ENCODE results near the gene HHIPL2. TPM values are rescaled to one million over a fixed set of nuclear protein-coding genes. Genes with fewer than 3 reads are reported as not detected.

HHIPL2 gene
- total RNA-seq, 1 donor from 2014 or later, result 0.42 TPM

DNA sequence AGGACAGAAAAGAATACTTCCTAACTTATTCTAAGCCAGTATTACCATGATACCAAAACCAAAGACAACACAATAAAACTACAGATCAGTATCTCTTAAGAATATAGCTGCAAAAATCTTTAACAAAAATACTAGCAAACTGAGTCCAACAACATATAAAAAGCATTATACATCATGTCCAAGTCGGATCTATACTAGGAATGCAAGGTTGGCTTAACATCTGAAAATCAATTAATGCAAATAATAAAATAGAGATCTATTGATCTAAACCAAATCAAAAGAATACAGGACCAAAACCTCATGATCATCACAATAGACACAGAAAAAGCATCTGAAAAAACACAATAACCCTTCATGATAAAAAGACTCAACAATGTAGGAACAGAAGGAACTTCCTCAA is 22.9 kb upstream of the HHIPL2 start:
- Mint-ChIP-seq H3K4me1 (no peaks in the 10 kb centered on the region), H3K9me3 (peaks cover 10% of the 10 kb centered on the region), H3K4me3 (no peak overlapping the region), H3K27ac (ENCODE audit: unreplicated experiment) (no peak overlapping the region), H3K27me3 (ENCODE audit: low read depth) (no peaks in the 10 kb centered on the region), H3K36me3 (ENCODE audit: low read depth) (peaks cover 41% of the 10 kb centered on the region)
- DNase-seq (ENCODE audit: low read depth, low spot score), result no peak
- TF ChIP-seq, protein P1, sequence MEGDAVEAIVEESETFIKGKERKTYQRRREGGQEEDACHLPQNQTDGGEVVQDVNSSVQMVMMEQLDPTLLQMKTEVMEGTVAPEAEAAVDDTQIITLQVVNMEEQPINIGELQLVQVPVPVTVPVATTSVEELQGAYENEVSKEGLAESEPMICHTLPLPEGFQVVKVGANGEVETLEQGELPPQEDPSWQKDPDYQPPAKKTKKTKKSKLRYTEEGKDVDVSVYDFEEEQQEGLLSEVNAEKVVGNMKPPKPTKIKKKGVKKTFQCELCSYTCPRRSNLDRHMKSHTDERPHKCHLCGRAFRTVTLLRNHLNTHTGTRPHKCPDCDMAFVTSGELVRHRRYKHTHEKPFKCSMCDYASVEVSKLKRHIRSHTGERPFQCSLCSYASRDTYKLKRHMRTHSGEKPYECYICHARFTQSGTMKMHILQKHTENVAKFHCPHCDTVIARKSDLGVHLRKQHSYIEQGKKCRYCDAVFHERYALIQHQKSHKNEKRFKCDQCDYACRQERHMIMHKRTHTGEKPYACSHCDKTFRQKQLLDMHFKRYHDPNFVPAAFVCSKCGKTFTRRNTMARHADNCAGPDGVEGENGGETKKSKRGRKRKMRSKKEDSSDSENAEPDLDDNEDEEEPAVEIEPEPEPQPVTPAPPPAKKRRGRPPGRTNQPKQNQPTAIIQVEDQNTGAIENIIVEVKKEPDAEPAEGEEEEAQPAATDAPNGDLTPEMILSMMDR (conservative IDR thresholded peaks at IDR 0.05), result no peak

DNA sequence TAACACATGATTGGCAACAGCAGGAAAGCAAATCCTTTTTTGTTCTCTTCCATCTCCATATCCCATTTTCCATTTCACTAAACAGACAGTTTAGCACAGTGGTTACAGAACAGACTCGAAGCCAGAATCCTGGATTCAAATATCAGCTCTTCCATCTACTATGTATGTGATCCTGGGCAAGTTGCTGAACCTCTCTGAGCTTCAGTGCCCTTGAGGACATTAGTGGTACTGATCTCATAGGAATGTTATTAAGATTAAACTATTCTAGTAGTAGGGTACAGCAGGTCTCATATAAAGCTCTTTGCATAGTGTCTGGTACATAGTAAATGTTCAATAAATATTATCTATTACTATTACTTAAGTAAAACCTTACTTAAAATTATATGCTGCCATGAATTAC is 13.8 kb upstream of the HHIPL2 start:
- TF ChIP-seq, protein P1 (conservative IDR thresholded peaks at IDR 0.05), result peak; percentile 33
- Mint-ChIP-seq H3K4me1 (no peaks in the 10 kb centered on the region), H3K27ac (ENCODE audit: unreplicated experiment) (no peak overlapping the region)

DNA sequence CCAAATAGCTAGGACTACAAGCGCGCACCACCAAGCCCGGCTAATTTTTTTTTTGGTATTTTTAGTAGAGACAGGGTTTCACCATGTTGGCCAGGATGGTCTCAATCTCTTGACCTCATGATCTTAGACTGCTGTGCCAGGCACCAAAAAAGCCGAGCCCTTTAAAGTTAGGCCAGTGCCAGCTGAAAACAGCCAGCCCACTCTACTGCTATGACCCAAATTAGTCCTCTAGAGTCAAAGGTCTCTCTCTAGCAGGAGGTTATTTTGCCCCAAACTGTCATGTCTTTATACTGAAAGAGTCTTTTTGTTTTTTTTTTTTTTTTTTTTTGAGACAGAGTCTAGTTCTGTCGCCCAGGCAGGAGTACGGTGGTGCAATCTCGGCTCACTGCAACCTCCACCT is 9.7 kb upstream of the HHIPL2 start:
- H3K36me3 Mint-ChIP-seq (ENCODE audit: low read depth), result peaks cover 6% of the 10 kb centered on the region

More for the DNA sequence above, 13.8 kb upstream of the HHIPL2 start:
- H3K4me3 Mint-ChIP-seq, result no peak overlapping the region
- H3K27me3 Mint-ChIP-seq (ENCODE audit: low read depth), result no peaks in the 10 kb centered on the region
- H3K9me3 Mint-ChIP-seq, result no peaks in the 10 kb centered on the region
- peaks cover 6% of the 10 kb centered on the region for H3K36me3 Mint-ChIP-seq (ENCODE audit: low read depth)
- DNase-seq (ENCODE audit: low read depth, low spot score), result no peak

DNA sequence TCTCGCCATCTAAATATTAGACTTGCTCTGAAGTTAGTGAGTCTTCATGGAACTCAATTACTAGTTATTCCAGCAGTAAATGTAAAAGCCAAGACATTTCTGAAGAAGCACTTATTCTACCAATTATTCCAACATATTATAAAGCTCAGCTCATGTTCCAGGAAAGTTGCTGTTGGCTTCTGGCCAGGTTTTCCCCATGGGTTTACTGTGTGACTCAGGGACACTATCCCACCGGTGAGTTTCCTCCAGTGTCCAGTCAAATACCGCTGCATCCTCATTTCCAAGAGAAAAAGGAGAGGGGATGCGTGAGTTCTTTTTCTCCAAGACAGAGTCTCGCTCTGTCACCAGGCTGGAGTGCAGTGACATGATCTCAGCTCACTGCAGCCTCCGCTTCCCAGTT is 9.2 kb upstream of the HHIPL2 start:
- Mint-ChIP-seq H3K4me1 (no peaks in the 10 kb centered on the region), H3K27me3 (ENCODE audit: low read depth) (no peaks in the 10 kb centered on the region), H3K9me3 (no peaks in the 10 kb centered on the region), H3K27ac (ENCODE audit: unreplicated experiment) (no peak overlapping the region), H3K36me3 (ENCODE audit: low read depth) (peaks cover 6% of the 10 kb centered on the region), H3K4me3 (no peak overlapping the region)
- no peak for DNase-seq (ENCODE audit: low read depth, low spot score)
- TF ChIP-seq, protein P1 (conservative IDR thresholded peaks at IDR 0.05), result no peak

More for the DNA sequence above, 9.7 kb upstream of the HHIPL2 start:
- TF ChIP-seq, protein P1 (conservative IDR thresholded peaks at IDR 0.05), result no peak
- Mint-ChIP-seq H3K4me1 (no peaks in the 10 kb centered on the region), H3K27ac (ENCODE audit: unreplicated experiment) (no peak overlapping the region), H3K27me3 (ENCODE audit: low read depth) (no peaks in the 10 kb centered on the region), H3K4me3 (no peak overlapping the region), H3K9me3 (no peaks in the 10 kb centered on the region)
- DNase-seq (ENCODE audit: low read depth, low spot score), result no peak

DNA sequence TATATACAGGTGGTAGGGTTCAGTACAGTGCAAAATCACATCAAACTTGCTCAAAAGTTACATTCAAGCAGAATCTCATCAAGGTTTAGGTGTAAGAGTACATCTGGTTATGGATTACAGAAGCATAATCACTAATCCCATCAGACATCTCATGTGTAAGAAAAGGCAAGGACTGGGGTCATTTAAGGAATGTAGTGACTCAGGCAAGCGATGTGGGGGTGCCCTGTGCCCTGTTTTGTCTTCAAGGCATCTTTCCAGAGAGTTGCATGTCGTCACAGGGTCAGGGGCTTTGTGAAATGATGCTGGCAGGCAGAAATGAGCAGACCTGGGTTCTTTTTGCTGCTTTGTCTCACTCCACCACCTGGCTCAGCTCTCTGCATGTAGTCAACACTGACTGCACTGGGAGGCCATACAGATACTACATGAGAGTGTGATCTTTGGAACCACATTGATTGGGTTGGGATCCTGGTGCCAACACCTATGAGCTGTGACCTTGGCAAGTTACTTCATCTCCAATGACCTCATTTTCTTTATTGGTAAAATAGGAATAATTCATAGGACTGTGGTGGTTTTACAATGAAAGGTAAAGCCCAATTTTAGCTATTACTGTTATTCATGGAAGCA is 8.2 kb upstream of the HHIPL2 start:
- H3K27me3 Mint-ChIP-seq (ENCODE audit: low read depth), result no peaks in the 10 kb centered on the region
- no peaks in the 10 kb centered on the region for H3K9me3 Mint-ChIP-seq
- no peak for DNase-seq (ENCODE audit: low read depth, low spot score)
- no peak overlapping the region for H3K4me3 Mint-ChIP-seq
- TF ChIP-seq, protein P1 (conservative IDR thresholded peaks at IDR 0.05), result no peak
- no peak overlapping the region for H3K27ac Mint-ChIP-seq (ENCODE audit: unreplicated experiment)
- no peaks in the 10 kb centered on the region for H3K4me1 Mint-ChIP-seq
- peaks cover 6% of the 10 kb centered on the region for H3K36me3 Mint-ChIP-seq (ENCODE audit: low read depth)
